Mesodermal cell (in vitro differentiated cells): Measurements from ENCODE around the gene PAX5.

Experiments used
- H3K27ac ChIP-seq: 2 replicates; pipeline ENCODE4 v1.7.0; 2013; ENCODE audit warnings: mild to moderate bottlenecking, low read depth, low read length, moderate library complexity; ENCODE audit not compliant: severe bottlenecking
- H3K36me3 ChIP-seq: 2 replicates; pipeline ENCODE4 v1.7.1; 2013; ENCODE audit warnings: mild to moderate bottlenecking, low read length, moderate library complexity; ENCODE audit not compliant: control insufficient read depth, insufficient read depth
- H3K4me1 ChIP-seq: one replicate; pipeline ENCODE4 v1.7.1; 2013; ENCODE audit warnings: mild to moderate bottlenecking, low read length; ENCODE audit not compliant: insufficient read depth, control insufficient read depth, poor library complexity, severe bottlenecking
- H3K4me3 ChIP-seq: 2 replicates; pipeline ENCODE4 v1.7.0; 2013; ENCODE audit warnings: low read length, control low read depth, mild to moderate bottlenecking; ENCODE audit not compliant: insufficient read depth, poor library complexity, severe bottlenecking; ENCODE audit errors: extremely low read depth
- H3K9me3 ChIP-seq: 2 replicates; pipeline ENCODE4 v1.7.1; 2013; ENCODE audit warnings: mild to moderate bottlenecking, low read length, moderate library complexity; ENCODE audit not compliant: control insufficient read depth
- WGBS, 2 experiments: methylation state at CpG; one replicate each; pipeline ENCODE4 v1.1.5; 2013; ENCODE audit warnings: missing lambda C conversion rate in 2 of 2; ENCODE audit not compliant: insufficient coverage in 2 of 2; 5-methylcytosine and 5-hydroxymethylcytosine counted together

Gene PAX5

DNA sequence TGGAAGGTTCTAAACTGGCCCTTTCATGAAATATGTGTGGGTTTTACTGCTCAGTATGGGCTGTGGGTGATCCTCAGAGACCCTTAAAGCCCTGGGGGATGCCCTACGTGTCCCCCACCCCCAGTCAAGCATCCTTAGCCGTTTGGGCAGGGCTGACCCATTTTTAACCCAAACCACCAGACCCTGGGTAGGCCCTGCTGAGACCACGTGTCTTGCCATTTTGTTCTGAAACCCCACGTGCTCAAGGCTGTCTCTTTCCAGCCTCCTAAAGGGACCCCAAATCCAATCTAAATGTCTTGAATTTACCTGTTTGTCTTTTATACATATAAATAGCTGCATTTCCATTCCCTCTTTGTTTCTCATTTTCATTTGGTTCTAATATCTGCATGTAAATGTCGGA lies 94.9 kb downstream of the PAX5 start:
- Histone ChIP-seq H3K36me3 (no peaks in the 10 kb centered on the region), H3K9me3 (no peaks in the 10 kb centered on the region), H3K4me3 (no peak overlapping the region), H3K27ac (no peak overlapping the region), H3K4me1 (no peaks in the 10 kb centered on the region)
- 79 to 90% methylated on average over 3 of the region's 5 CpGs for WGBS, 2 experiments

DNA sequence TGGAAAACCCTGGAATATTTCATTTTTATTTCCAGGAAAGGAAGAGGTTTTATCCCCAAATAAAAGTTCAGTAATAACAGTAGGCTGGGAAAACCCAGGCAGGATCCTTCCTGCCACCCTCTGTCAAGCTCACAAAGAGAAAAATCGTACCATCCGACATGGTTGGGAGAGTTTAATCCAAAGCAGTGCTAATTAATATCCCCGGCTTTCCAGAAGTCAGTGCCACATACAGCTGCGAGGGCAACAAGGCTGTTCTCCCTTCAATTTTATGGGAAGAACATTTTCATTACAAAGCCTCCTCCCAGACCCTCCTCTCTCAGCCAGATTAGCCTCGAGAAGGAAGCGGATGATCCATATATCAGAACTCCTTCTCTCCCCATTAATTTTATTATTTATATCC lies 95.5 kb downstream of the PAX5 start:
- Histone ChIP-seq H3K4me1 (no peaks in the 10 kb centered on the region), H3K9me3 (no peaks in the 10 kb centered on the region), H3K36me3 (no peaks in the 10 kb centered on the region), H3K4me3 (no peak overlapping the region), H3K27ac (no peak overlapping the region)
- WGBS, 2 experiments = 64 to 68% methylated on average over 4 to 6 of the region's 6 CpGs

DNA sequence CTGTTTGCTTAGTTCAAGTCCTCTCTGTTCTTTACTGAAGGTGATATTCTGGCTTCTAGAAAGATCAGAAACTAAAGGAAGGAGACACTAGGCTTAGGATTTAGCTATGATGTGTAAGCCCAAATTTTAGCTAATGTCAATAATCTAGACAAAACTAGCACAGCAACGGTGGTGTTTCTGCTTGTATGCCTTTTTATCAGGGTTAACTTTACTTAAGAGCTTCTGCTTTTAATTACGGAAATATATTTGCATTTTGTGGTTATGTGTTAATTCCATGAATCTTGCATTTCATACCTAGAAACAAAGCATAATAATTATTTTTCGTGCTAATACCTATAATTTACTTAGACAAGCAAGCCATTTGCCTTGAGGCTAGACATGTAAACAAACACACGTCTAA lies 96.1 kb downstream of the PAX5 start:
- no peaks in the 10 kb centered on the region for H3K36me3 ChIP-seq
- H3K4me3 ChIP-seq = no peak overlapping the region
- H3K4me1 ChIP-seq = no peaks in the 10 kb centered on the region
- 78 to 93% methylated on average over 1 to 3 of the region's 4 CpGs for WGBS, 2 experiments
- no peak overlapping the region for H3K27ac ChIP-seq
- no peaks in the 10 kb centered on the region for H3K9me3 ChIP-seq

DNA sequence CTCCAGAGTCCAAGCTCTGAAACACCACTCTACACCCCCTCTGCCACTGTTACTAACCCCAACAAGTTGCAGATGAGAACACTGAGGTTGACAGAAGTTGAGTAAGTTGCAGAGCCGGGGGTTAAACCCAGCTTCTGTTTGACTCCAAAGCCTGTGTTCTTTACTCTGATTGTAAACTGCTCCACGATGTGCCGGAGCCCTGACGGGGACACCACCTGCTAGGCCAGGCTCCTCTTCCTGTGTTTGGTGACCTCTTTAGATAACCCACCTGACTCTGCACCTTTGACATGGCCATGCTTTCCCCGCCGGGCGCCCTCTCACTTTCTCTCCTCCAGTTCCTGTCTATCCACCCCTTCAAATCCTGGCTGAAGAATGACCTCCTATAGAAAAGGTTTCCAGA lies 96.7 kb downstream of the PAX5 start:
- no peak overlapping the region for H3K27ac ChIP-seq
- no peaks in the 10 kb centered on the region for H3K4me1 ChIP-seq
- WGBS, 2 experiments = 79 to 82% methylated on average over 4 to 5 of the region's 7 CpGs
- no peak overlapping the region for H3K4me3 ChIP-seq
- no peaks in the 10 kb centered on the region for H3K9me3 ChIP-seq
- H3K36me3 ChIP-seq = no peaks in the 10 kb centered on the region

DNA sequence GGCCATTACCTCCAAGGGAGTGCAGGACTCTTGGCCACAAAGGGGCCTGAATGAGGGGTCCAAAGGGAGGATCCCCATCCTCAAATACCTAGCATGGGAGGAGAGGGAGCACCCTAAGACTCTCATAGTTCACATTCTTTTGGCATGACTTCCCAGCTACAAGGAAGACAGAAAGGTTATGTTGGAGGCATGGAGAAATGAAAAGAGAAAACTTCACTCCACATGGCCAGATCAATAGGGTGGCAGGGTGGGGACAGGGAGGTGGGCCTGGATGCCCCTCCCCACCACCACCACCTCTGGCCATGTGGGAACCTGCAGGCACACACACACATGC lies 97.6 kb downstream of the PAX5 start:
- no peaks in the 10 kb centered on the region for H3K36me3 ChIP-seq
- no peak overlapping the region for H3K4me3 ChIP-seq
- no peaks in the 10 kb centered on the region for H3K4me1 ChIP-seq
- no peaks in the 10 kb centered on the region for H3K9me3 ChIP-seq
- H3K27ac ChIP-seq = no peak overlapping the region

DNA sequence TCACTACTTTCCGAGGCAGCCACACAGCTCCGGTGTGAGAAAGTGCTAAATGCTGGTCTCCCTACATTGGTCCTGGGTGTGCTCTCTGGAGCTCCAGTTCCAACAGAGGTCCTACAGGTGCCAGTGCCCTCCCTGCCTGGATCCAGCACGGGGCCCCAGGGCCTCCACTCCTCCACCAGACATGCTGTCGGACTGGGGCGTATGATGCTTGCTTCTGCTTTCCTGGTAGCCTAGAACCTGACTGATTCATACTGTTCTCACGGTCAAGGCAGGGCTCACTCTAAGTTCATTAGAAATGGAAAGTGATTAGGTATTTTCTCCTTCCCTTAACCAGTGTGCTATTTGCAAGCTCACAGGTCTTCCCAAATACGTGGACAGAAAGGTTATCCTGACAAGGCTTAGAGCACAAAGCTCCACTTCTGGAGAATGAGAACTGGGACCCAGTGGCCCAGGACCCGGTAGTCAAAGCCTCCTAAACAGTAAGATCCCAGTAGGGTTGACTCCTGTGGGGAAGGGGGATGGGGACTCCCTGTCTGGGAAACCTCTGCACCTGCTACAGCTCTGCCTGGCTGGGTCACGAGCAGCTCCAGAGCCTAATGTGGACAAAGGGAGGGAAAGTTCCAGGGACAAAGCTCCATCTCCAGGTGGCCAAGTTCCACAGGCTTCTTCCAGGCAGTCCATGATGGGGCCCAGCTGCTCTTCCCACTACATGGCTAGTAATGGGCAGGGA lies 98.1 kb downstream of the PAX5 start:
- H3K27ac ChIP-seq = no peak overlapping the region
- no peaks in the 10 kb centered on the region for H3K4me1 ChIP-seq
- 93 to 95% methylated on average over 5 to 7 of the region's 9 CpGs for WGBS, 2 experiments
- H3K4me3 ChIP-seq = no peak overlapping the region
- no peaks in the 10 kb centered on the region for H3K9me3 ChIP-seq
- no peaks in the 10 kb centered on the region for H3K36me3 ChIP-seq

DNA sequence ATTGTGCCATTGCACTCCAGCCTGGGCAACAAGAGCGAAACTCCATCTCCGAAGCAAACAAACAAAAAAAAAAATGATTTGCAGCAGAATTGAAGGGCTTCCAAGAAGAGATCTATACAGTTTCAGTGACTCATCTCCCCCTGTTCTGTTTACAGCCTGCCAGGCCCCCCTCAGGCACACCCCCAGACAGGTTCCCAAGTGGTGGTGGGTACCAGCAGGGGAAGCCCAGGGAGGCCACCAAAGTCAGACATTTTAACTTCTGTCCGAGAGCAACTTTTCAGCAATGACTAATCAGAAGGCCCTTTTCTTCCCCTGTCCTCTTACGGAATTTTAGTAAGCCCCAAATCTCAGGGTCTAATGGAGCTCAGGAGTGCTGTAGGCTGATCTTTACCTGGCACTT lies 98.7 kb downstream of the PAX5 start:
- H3K4me1 ChIP-seq = no peaks in the 10 kb centered on the region
- 93 to 97% methylated on average over 4 of the region's 4 CpGs for WGBS, 2 experiments

DNA sequence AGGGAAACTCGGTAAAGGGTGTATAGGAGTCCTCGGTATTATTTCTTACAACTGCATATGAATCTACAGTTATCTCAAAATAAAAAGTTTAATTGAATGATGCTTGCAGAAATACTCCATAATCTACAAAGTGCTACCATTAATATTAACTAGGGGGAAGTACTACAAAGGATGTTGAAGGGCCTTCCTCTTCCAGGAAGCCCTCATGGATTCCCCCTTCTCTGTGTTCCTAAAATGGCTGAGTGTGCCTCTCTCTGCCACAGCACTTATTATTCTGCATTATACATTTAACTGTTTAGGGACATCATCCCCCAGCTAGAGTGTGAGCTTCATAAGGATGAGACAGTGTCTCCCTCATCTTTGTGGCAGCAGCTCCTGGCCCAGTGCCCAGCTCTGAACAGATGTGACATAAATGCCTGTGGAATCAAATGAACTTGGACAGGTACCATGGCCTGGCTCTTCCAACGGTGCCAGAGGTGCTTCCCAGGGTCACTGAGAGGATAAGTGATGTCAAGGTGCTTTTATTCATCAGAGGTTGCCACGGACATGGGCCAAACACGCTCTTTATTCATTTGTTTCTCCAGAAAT lies 99.5 kb downstream of the PAX5 start:
- no peaks in the 10 kb centered on the region for H3K36me3 ChIP-seq
- H3K9me3 ChIP-seq = no peaks in the 10 kb centered on the region
- H3K4me3 ChIP-seq = no peak overlapping the region
- no peaks in the 10 kb centered on the region for H3K4me1 ChIP-seq
- WGBS, 2 experiments = 87 to 88% methylated on average over 3 of the region's 5 CpGs
- no peak overlapping the region for H3K27ac ChIP-seq

More for the DNA sequence above, 98.7 kb downstream of the PAX5 start:
- Histone ChIP-seq H3K27ac (no peak overlapping the region), H3K4me3 (no peak overlapping the region), H3K36me3 (no peaks in the 10 kb centered on the region), H3K9me3 (no peaks in the 10 kb centered on the region)

DNA sequence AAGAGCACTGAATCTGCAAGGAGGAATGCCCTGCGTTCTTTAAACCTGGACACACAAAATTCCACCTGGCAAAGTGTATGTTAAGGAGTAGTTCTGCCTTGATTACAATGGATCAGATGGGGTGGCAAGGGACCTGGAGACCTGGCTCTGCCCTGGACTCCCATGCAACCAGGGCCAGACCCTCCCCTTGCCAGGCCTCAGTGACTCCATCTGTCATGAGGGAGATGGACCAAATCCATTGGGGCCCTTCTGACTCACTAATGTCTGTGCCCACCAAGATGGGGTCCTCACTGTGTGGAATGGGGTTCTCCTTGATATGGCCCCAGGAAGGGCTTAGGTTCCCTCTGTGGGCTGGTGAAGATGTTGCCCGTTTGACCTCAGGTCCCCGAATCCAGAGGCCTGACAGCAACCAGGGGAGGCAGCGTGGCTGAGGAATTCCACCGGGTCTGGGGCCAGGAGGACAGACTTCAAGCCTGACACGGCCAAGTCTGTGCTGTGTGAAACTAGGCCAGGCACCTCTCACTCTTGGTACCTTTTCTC lies 100.3 kb downstream of the PAX5 start:
- no peaks in the 10 kb centered on the region for H3K36me3 ChIP-seq
- no peaks in the 10 kb centered on the region for H3K9me3 ChIP-seq
- no peak overlapping the region for H3K27ac ChIP-seq
- no peak overlapping the region for H3K4me3 ChIP-seq
- 84 to 90% methylated on average over 5 to 6 of the region's 6 CpGs for WGBS, 2 experiments
- H3K4me1 ChIP-seq = peaks cover 5% of the 10 kb centered on the region

DNA sequence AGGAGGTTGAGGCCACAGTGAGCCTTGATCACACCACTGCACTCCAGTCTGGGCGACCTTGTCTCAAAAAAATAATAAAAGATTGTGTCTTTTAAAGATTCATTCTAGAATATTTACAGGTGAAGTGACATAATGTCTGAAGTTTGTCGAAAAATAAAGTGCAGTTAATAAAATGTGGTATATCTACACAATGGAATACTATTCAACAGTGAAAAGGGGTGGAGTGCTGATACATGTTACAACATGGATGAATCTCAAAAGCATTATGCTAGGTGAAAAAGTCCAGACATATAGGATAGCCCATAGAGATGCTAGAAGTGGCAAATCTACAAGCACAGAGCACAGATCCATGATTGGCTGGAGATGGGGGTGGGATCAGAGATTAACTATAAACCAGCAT lies 101.9 kb downstream of the PAX5 start:
- no CpG with 5 or more reads among the region's 2 CpGs for WGBS, 2 experiments
- Histone ChIP-seq H3K4me3 (no peak overlapping the region), H3K27ac (no peak overlapping the region), H3K9me3 (no peaks in the 10 kb centered on the region), H3K36me3 (no peaks in the 10 kb centered on the region), H3K4me1 (peaks cover 7% of the 10 kb centered on the region)

DNA sequence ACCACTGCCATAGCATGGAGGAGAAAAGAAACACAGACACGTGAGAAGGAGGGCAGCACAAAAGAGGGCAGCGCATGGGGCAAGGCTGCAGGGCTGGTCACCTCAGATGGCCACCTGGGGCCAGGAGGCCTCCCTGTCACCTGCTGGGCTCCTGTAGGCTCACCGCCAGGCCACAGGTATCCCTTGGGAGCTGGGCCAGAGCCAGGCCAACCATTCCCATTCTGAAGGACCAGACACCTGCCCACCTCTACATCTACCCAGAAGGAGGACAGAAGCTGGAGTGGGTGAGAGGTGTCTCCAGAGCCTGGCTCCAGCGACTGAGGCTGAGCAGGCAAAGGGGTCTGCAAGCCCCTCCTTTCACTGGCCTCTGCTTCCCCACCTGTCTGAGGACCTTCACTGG lies 103.1 kb downstream of the PAX5 start:
- WGBS, 2 experiments = 96 to 100% methylated on average over 2 to 3 of the region's 4 CpGs
- no peaks in the 10 kb centered on the region for H3K36me3 ChIP-seq

More for the DNA sequence above, 103.1 kb downstream of the PAX5 start:
- Histone ChIP-seq H3K27ac (no peak overlapping the region), H3K9me3 (no peaks in the 10 kb centered on the region), H3K4me1 (peaks cover 7% of the 10 kb centered on the region), H3K4me3 (no peak overlapping the region)
